Mesendoderm (in vitro differentiated cells): ENCODE data around the gene ADAMTS16. TPM values are rescaled to one million over a fixed set of nuclear protein-coding genes. Genes with fewer than 3 reads are reported as not detected.

Experiments
- DNase-seq: peaks from one replicate; pipeline ENCODE4 v3.0.0; 2013
- H2AK5ac ChIP-seq: 2 replicates; pipeline ENCODE4 v1.6.1; 2013; ENCODE audit warnings: low read length, inconsistent platforms
- H2BK120ac ChIP-seq: 2 replicates; pipeline ENCODE4 v1.6.1; 2013; ENCODE audit warnings: low read depth, mild to moderate bottlenecking, low read length, moderate library complexity, mixed read lengths
- H2BK15ac ChIP-seq: replicated peaks from 2 replicates; pipeline ENCODE4 v1.6.1; 2013; ENCODE audit warnings: low read depth, mild to moderate bottlenecking, moderate library complexity
- H2BK5ac ChIP-seq: 2 replicates; pipeline ENCODE4 v1.6.1; 2013; ENCODE audit warnings: low read length, inconsistent platforms
- H3K18ac ChIP-seq: 2 replicates; pipeline ENCODE4 v1.6.1; 2013; ENCODE audit warnings: mild to moderate bottlenecking, low read length, mixed read lengths
- H3K23ac ChIP-seq: one replicate; pipeline ENCODE4 v1.6.1; 2013; ENCODE audit warnings: low read length
- H3K27ac ChIP-seq: 2 replicates; pipeline ENCODE4 v1.5.1; 2013; ENCODE audit warnings: low read depth, mild to moderate bottlenecking, inconsistent platforms, low read length, moderate library complexity
- H3K27me3 ChIP-seq: 2 replicates; pipeline ENCODE4 v1.6.1; 2013; ENCODE audit warnings: low read length, control low read depth, mild to moderate bottlenecking, inconsistent platforms; ENCODE audit not compliant: insufficient read depth, poor library complexity
- H3K36me3 ChIP-seq: 2 replicates; pipeline ENCODE4 v1.6.1; 2013; ENCODE audit warnings: low read length, inconsistent platforms; ENCODE audit not compliant: control insufficient read depth, insufficient read depth
- H3K4ac ChIP-seq: one replicate; pipeline ENCODE4 v1.6.1; 2013; ENCODE audit warnings: low read depth, mild to moderate bottlenecking, low read length, moderate library complexity
- H3K4me1 ChIP-seq: 2 replicates; pipeline ENCODE4 v1.6.1; 2013; ENCODE audit warnings: low read depth, low read length, inconsistent platforms; ENCODE audit not compliant: control insufficient read depth
- H3K4me2 ChIP-seq: 2 replicates; pipeline ENCODE4 v1.6.1; 2013; ENCODE audit warnings: low read length
- H3K4me3 ChIP-seq: 2 replicates; pipeline ENCODE4 v1.5.1; 2013; ENCODE audit warnings: mild to moderate bottlenecking, low read length
- H3K56ac ChIP-seq: one replicate; pipeline ENCODE4 v1.6.1; 2013; ENCODE audit warnings: low read length
- H3K79me1 ChIP-seq: 2 replicates; pipeline ENCODE4 v1.6.1; 2013; ENCODE audit warnings: low read length, inconsistent platforms
- H3K79me2 ChIP-seq: 2 replicates; pipeline ENCODE4 v1.6.1; 2013; ENCODE audit warnings: mild to moderate bottlenecking, low read length; ENCODE audit not compliant: control insufficient read depth, insufficient read depth
- H3K9ac ChIP-seq: 2 replicates; pipeline ENCODE4 v1.6.1; 2013; ENCODE audit warnings: low read length, inconsistent platforms
- H4K5ac ChIP-seq: one replicate; pipeline ENCODE4 v1.6.1; 2013; ENCODE audit warnings: low read length
- H4K8ac ChIP-seq: one replicate; pipeline ENCODE4 v1.6.1; 2013; ENCODE audit warnings: low read depth, mild to moderate bottlenecking, control low read depth, low read length, moderate library complexity
- WGBS: extraction: QIAGEN DNeasy Blood & Tissue Kit; methylation state at CpG from one replicate; pipeline ENCODE4 v1.1.7; 2013; ENCODE audit warnings: low lambda C conversion rate, missing lambda C conversion rate; ENCODE audit not compliant: insufficient coverage; ENCODE audit errors: extremely low coverage; 5-methylcytosine and 5-hydroxymethylcytosine counted together
- small RNA-seq: library from polyadenylated mRNA; stranded (forward); fragments of <200 nt; extraction: miRNeasy Mini kit (QIAGEN cat#:217004); gene quantifications from one replicate; pipeline ENCODE3, GENCODE V24; 2013; ENCODE audit not compliant: insufficient read depth

The ADAMTS16 gene

DNA sequence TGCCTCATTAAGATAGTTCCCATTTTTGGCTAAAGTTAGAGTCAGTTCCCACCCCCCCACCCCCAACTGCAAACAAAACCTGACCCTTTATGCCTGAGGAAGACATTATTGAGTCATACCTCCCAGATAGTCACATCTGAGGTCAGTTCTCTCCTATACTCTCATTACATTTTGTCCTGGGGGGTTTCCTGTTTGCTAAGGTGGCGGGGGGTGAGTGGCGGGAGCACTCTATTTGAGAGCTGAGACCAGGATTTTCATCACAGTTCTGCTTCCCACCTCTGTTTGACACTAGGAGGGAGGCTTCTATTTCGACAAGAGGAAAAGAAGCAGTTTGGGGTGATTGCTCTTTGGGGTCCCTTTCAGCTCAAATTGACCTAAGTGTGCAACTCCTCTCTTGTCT lies 222.9 kb downstream of the ADAMTS16 start:
- Histone ChIP-seq H3K4me1 (no peaks in the 10 kb centered on the region), H3K23ac (no peak overlapping the region), H3K4me2 (no peak overlapping the region), H2BK120ac (no peak overlapping the region), H4K8ac (no peak overlapping the region), H3K27ac (no peak overlapping the region), H2AK5ac (no peak overlapping the region), H3K27me3 (no peaks in the 10 kb centered on the region), H3K4ac (no peak overlapping the region), H4K5ac (no peak overlapping the region), H3K56ac (no peak overlapping the region), H3K18ac (no peak overlapping the region), H3K36me3 (no peaks in the 10 kb centered on the region), H2BK15ac (no peak overlapping the region), H3K79me1 (no peaks in the 10 kb centered on the region), H2BK5ac (no peak overlapping the region), H3K4me3 (no peak overlapping the region), H3K9ac (no peak overlapping the region), H3K79me2 (no peaks in the 10 kb centered on the region)
- no CpG with 5 or more reads among the region's 3 CpGs for WGBS
- no peak for DNase-seq

GRCh38 chr5:5364932-5365331 lies 224.8 kb downstream of the ADAMTS16 start:
- WGBS, result no CpG with 5 or more reads among the region's 7 CpGs
- Histone ChIP-seq H3K4me2 (no peak overlapping the region), H3K79me2 (no peaks in the 10 kb centered on the region), H3K4ac (no peak overlapping the region), H3K36me3 (no peaks in the 10 kb centered on the region), H2BK15ac (no peak overlapping the region), H4K8ac (no peak overlapping the region), H3K27ac (no peak overlapping the region), H2AK5ac (no peak overlapping the region), H3K4me3 (no peak overlapping the region), H2BK120ac (no peak overlapping the region), H3K18ac (no peak overlapping the region), H3K79me1 (no peaks in the 10 kb centered on the region), H3K4me1 (no peaks in the 10 kb centered on the region), H3K27me3 (no peaks in the 10 kb centered on the region), H3K23ac (no peak overlapping the region), H3K9ac (no peak overlapping the region), H4K5ac (no peak overlapping the region), H3K56ac (no peak overlapping the region), H2BK5ac (no peak overlapping the region)
- DNase-seq, result no peak

- Histone ChIP-seq H3K36me3 (no peaks in the 10 kb centered on the region), H3K4ac (no peak overlapping the region), H2BK120ac (no peak overlapping the region), H3K27me3 (no peaks in the 10 kb centered on the region), H3K56ac (no peak overlapping the region), H2BK5ac (no peak overlapping the region), H3K23ac (no peak overlapping the region), H3K9ac (no peak overlapping the region), H3K79me2 (no peaks in the 10 kb centered on the region), H3K79me1 (no peaks in the 10 kb centered on the region), H4K8ac (no peak overlapping the region), H3K4me2 (no peak overlapping the region), H2BK15ac (no peak overlapping the region), H3K4me3 (no peak overlapping the region), H3K4me1 (no peaks in the 10 kb centered on the region), H2AK5ac (no peak overlapping the region), H3K27ac (no peak overlapping the region), H3K18ac (no peak overlapping the region), H4K5ac (no peak overlapping the region)
- DNase-seq, result no peak
- no CpG with 5 or more reads among the region's 1 CpG for WGBS
Measured at GRCh38 chr5:5367739-5368138, 227.6 kb downstream of the ADAMTS16 start.

- Histone ChIP-seq H3K27ac (no peak overlapping the region), H3K79me2 (no peaks in the 10 kb centered on the region), H3K4ac (no peak overlapping the region), H3K79me1 (no peaks in the 10 kb centered on the region), H4K5ac (no peak overlapping the region), H4K8ac (no peak overlapping the region), H3K23ac (no peak overlapping the region), H2AK5ac (no peak overlapping the region), H3K18ac (no peak overlapping the region), H3K36me3 (no peaks in the 10 kb centered on the region), H3K4me1 (no peaks in the 10 kb centered on the region), H3K4me3 (no peak overlapping the region), H2BK15ac (no peak overlapping the region), H3K9ac (no peak overlapping the region), H3K27me3 (no peaks in the 10 kb centered on the region), H2BK120ac (no peak overlapping the region), H3K56ac (no peak overlapping the region), H3K4me2 (no peak overlapping the region), H2BK5ac (no peak overlapping the region)
- WGBS, result no CpG with 5 or more reads among the region's 4 CpGs
- no peak for DNase-seq
Measured at GRCh38 chr5:5369051-5369605, 229.0 kb downstream of the ADAMTS16 start.

Small RNA genes lying within 50 kb of the gene (small RNA-seq; reads per million reads assigned to genes)
- not detected for gene RN7SKP73
